OCI-LY7 (cell line): ENCODE results near the gene TYW5. TPM values are rescaled to one million over a fixed set of nuclear protein-coding genes. Genes with fewer than 3 reads are reported as not detected.

Experiments used
- BruUV-seq: library from RNA; stranded (reverse); fragments of 400-500 nt; replicated peaks from 2 replicates; lab custom pipeline; 2021; lab: Mats Ljungman, UMichigan
- CTCF ChIA-PET: fragments of 300-600 bp; sonication (Branson Sonifier 250); formaldehyde crosslinking; loops from one replicate; lab custom pipeline; 2022; ENCODE audit warnings: antibody characterized with exemption; ENCODE audit not compliant: unreplicated experiment; lab: Charles Lee
- POLR2A ChIA-PET: fragments of 300-600 bp; sonication (Branson Sonifier 250); formaldehyde crosslinking; loops from one replicate; lab custom pipeline; 2022; ENCODE audit warnings: antibody characterized with exemption; lab: Charles Lee
- DNase-seq: peaks from one replicate; pipeline ENCODE4 v3.0.0-alpha.2; 2015; ENCODE audit warnings: low spot score
- H2AFZ ChIP-seq: fragments of 200-600 bp; sonication (generic), shearing (Covaris generic); 2 replicates; pipeline ENCODE4 v1.6.1; 2014; ENCODE audit warnings: mild to moderate bottlenecking, antibody characterized with exemption, low read length, moderate library complexity
- H3K27ac ChIP-seq: fragments of 200-600 bp; sonication (generic); 2 replicates; pipeline ENCODE4 v1.5.1; 2014; ENCODE audit warnings: mixed run types, low read depth, mild to moderate bottlenecking, moderate library complexity, low read length, inconsistent platforms; ENCODE audit not compliant: poor library complexity, severe bottlenecking
- H3K36me3 ChIP-seq: fragments of 200-600 bp; sonication (generic); 2 replicates; pipeline ENCODE4 v1.6.1; 2014; ENCODE audit warnings: mild to moderate bottlenecking, antibody characterized with exemption, low read length, moderate library complexity, mixed read lengths; ENCODE audit not compliant: insufficient read depth
- H3K4me1 ChIP-seq: fragments of 200-600 bp; sonication (generic); 2 replicates; pipeline ENCODE4 v1.5.1; 2014; ENCODE audit warnings: mild to moderate bottlenecking, low read length; ENCODE audit not compliant: insufficient read depth, poor library complexity, severe bottlenecking
- H3K4me2 ChIP-seq: fragments of 200-600 bp; sonication (generic); 2 replicates; pipeline ENCODE4 v1.6.1; 2014; ENCODE audit warnings: mild to moderate bottlenecking, low read length
- H3K4me3 ChIP-seq: fragments of 200-600 bp; sonication (generic); 2 replicates; pipeline ENCODE4 v1.5.1; 2014; ENCODE audit warnings: mild to moderate bottlenecking, low read depth, low read length; ENCODE audit not compliant: poor library complexity, severe bottlenecking
- H3K79me2 ChIP-seq: fragments of 200-600 bp; sonication (generic); 2 replicates; pipeline ENCODE4 v1.6.1; 2016; ENCODE audit warnings: low read depth, mild to moderate bottlenecking, low read length, moderate library complexity, mixed read lengths; ENCODE audit not compliant: insufficient read depth
- H3K9me2 ChIP-seq: fragments of 200-600 bp; sonication (generic); 2 replicates; pipeline ENCODE4 v1.6.1; 2016; ENCODE audit warnings: mild to moderate bottlenecking, low read length, mixed read lengths; ENCODE audit not compliant: insufficient read depth
- H3K9me3 ChIP-seq: fragments of 200-600 bp; sonication (generic); 2 replicates; pipeline ENCODE4 v1.6.1; 2014; ENCODE audit warnings: mild to moderate bottlenecking, mixed run types, low read length, mixed read lengths
- H4K20me1 ChIP-seq: fragments of 200-600 bp; sonication (generic); 2 replicates; pipeline ENCODE4 v1.6.1; 2014; ENCODE audit warnings: mild to moderate bottlenecking, antibody characterized with exemption, low read length, moderate library complexity, mixed read lengths; ENCODE audit not compliant: insufficient read depth
- CTCF ChIP-seq: fragments of 200-600 bp; sonication (generic); conservative IDR thresholded peaks from 2 replicates; pipeline ENCODE4 v1.5.1; 2014; ENCODE audit warnings: mild to moderate bottlenecking, antibody characterized with exemption, low read length, moderate library complexity, mixed read lengths
- EZH2phosphoT487 ChIP-seq: fragments of 200-600 bp; sonication (generic); IDR thresholded peaks from 2 replicates; pipeline ENCODE4 v1.6.1; 2018; ENCODE audit warnings: low read depth, borderline replicate concordance, mild to moderate bottlenecking, mixed run types, antibody characterized with exemption, low read length, moderate library complexity, mixed read lengths
- intact Hi-C: fragments of 100-400 bp; cut with micrococcal nuclease; formaldehyde crosslinking; loops from one replicate; pipeline ENCODE4 v1.10.0; 2022; ENCODE audit not compliant: unreplicated experiment
- total RNA-seq, 2 experiments: library from RNA; depleted of rRNA in 1 of 2; stranded (reverse); fragments of >200 nt in 1 of 2; shearing (Covaris generic) in 1 of 2; gene quantifications; 2 replicates each; pipeline ENCODE4 v1.2.3, GENCODE V29; 2014 to 2022

Gene TYW5
- total RNA-seq, 2 experiments from 2014 or later, result 7.1 to 8.9 TPM

GRCh38 chr2:199994896-199995295 is 39.6 kb upstream of the TYW5 start:
- DNase-seq, result no peak
- Histone ChIP-seq H3K27ac (no peak overlapping the region), H3K36me3 (no peaks in the 10 kb centered on the region), H2AFZ (no peak overlapping the region), H3K79me2 (no peaks in the 10 kb centered on the region), H3K9me3 (no peaks in the 10 kb centered on the region), H3K9me2 (no peaks in the 10 kb centered on the region), H3K4me1 (no peaks in the 10 kb centered on the region), H3K4me2 (no peak overlapping the region), H3K4me3 (no peak overlapping the region), H4K20me1 (no peaks in the 10 kb centered on the region)
- CTCF ChIA-PET, result no interaction called here
- TF ChIP-seq EZH2phosphoT487 (no peak), CTCF (no peak)
- intact Hi-C loops, result no loop called here
- BruUV-seq, result no TSS peak
- POLR2A ChIA-PET, result interaction anchor here (0.6 kb wide), 1 partner anchor 41 kb away, joined by 3 read pairs; no protein-coding TSS in a partner anchor

- no peak for DNase-seq
- no TSS peak for BruUV-seq
- Histone ChIP-seq H3K4me1 (no peaks in the 10 kb centered on the region), H3K27ac (no peak overlapping the region), H3K4me2 (no peak overlapping the region), H3K9me3 (no peaks in the 10 kb centered on the region), H3K36me3 (no peaks in the 10 kb centered on the region), H3K9me2 (no peaks in the 10 kb centered on the region), H4K20me1 (no peaks in the 10 kb centered on the region), H3K4me3 (no peak overlapping the region), H2AFZ (no peak overlapping the region), H3K79me2 (no peaks in the 10 kb centered on the region)
- TF ChIP-seq EZH2phosphoT487, result no peak
- TF ChIP-seq CTCF, result no peak
- POLR2A ChIA-PET, result no interaction called here
- intact Hi-C loops, result no loop called here
- CTCF ChIA-PET, result no interaction called here
Observed at GRCh38 chr2:199994371-199994770, 39.1 kb upstream of the TYW5 start.

- ChIA-PET POLR2A (no interaction called here), CTCF (no interaction called here)
- Histone ChIP-seq H3K4me3 (no peak overlapping the region), H4K20me1 (no peaks in the 10 kb centered on the region), H2AFZ (no peak overlapping the region), H3K36me3 (no peaks in the 10 kb centered on the region), H3K4me2 (no peak overlapping the region), H3K27ac (no peak overlapping the region), H3K4me1 (no peaks in the 10 kb centered on the region), H3K79me2 (no peaks in the 10 kb centered on the region), H3K9me2 (no peaks in the 10 kb centered on the region), H3K9me3 (no peaks in the 10 kb centered on the region)
- TF ChIP-seq CTCF, result no peak
- TF ChIP-seq EZH2phosphoT487, result no peak
- BruUV-seq, result no TSS peak
- intact Hi-C loops, result no loop called here
- DNase-seq, result no peak
Observed at GRCh38 chr2:199992296-199992695, 37.0 kb upstream of the TYW5 start.
